ENCODE measurements around the gene MAGI1.

GRCh38 chr3:65532749-65533148 is 506.0 kb downstream of the MAGI1 start:
- TF ChIP-seq ARNTL (CRISPR knock-in tag; IDR thresholded peaks at IDR 0.05; ENCODE audit: borderline replicate concordance, low read depth) (no peak), PATZ1 (CRISPR knock-in tag; IDR thresholded peaks at IDR 0.05; ENCODE audit: borderline replicate concordance) (no peak), CSRNP3 (CRISPR knock-in tag; IDR thresholded peaks at IDR 0.05) (no peak), CREB5 (CRISPR knock-in tag; IDR thresholded peaks at IDR 0.05; ENCODE audit: low read depth) (no peak), GLIS3 (CRISPR knock-in tag; IDR thresholded peaks at IDR 0.05) (no peak), ZNF70 (CRISPR knock-in tag; IDR thresholded peaks at IDR 0.05) (no peak), ZC3H10 (CRISPR knock-in tag; IDR thresholded peaks at IDR 0.05) (no peak), ZNF8 (CRISPR knock-in tag; IDR thresholded peaks at IDR 0.05) (no peak), TCF4 (CRISPR knock-in tag; IDR thresholded peaks at IDR 0.05; ENCODE audit: borderline replicate concordance) (no peak), ZFP30 (CRISPR knock-in tag; IDR thresholded peaks at IDR 0.05) (no peak), RARB (CRISPR knock-in tag; IDR thresholded peaks at IDR 0.05) (no peak), ZFP3 (CRISPR knock-in tag; IDR thresholded peaks at IDR 0.05) (no peak), SNAI2 (CRISPR knock-in tag; IDR thresholded peaks at IDR 0.05) (no peak), POU6F1 (CRISPR knock-in tag; IDR thresholded peaks at IDR 0.05; ENCODE audit: borderline replicate concordance, low read depth) (no peak)
